Keratinocyte (primary cell): ENCODE data around the gene NYAP2. TPM values are rescaled to one million over a fixed set of nuclear protein-coding genes. Genes with fewer than 3 reads are reported as not detected.

Experiments used
- DNase-seq: peaks from one replicate; pipeline ENCODE4 v3.0.0-alpha.2; 2011; ENCODE audit warnings: low read depth, missing footprints, low spot score
- FAIRE-seq: peaks from 2 replicates; lab custom pipeline; 2011; peaks lifted over from hg19 to GRCh38; lab: Jason Lieb, UNC
- H2AFZ ChIP-seq: 2 replicates; pipeline ENCODE4 v1.6.0; 2012; ENCODE audit warnings: low read length, control low read depth, inconsistent platforms; ENCODE audit not compliant: control insufficient read depth
- H3K27ac ChIP-seq: 2 replicates; pipeline ENCODE4 v1.5.1; 2011; ENCODE audit warnings: low read length; ENCODE audit not compliant: control insufficient read depth, insufficient read depth
- H3K27me3 ChIP-seq: 3 replicates; pipeline ENCODE4 v1.6.0; 2011; ENCODE audit warnings: low read length; ENCODE audit not compliant: control insufficient read depth, insufficient read depth; ENCODE audit errors: extremely low read depth
- H3K36me3 ChIP-seq, 2 experiments: 2 replicates in 1 of 2; 3 replicates in 1 of 2; pipeline ENCODE4 v1.5.1; 2011; ENCODE audit warnings: low read length in 2 of 2, mild to moderate bottlenecking in 1 of 2; ENCODE audit not compliant: control insufficient read depth in 2 of 2, insufficient read depth in 2 of 2; ENCODE audit errors: extremely low read depth in 1 of 2
- H3K4me1 ChIP-seq: 3 replicates; pipeline ENCODE4 v1.5.1; 2011; ENCODE audit warnings: low read length; ENCODE audit not compliant: control insufficient read depth, insufficient read depth; ENCODE audit errors: extremely low read depth
- H3K4me2 ChIP-seq: 3 replicates; pipeline ENCODE4 v1.6.0; 2011; ENCODE audit warnings: low read depth, low read length; ENCODE audit not compliant: control insufficient read depth, insufficient read depth; ENCODE audit errors: extremely low read depth
- H3K4me3 ChIP-seq, 3 experiments: fragments of 200-600 bp in 1 of 3; sonication (generic) in 1 of 3; 2 replicates in 2 of 3; 3 replicates in 1 of 3; pipeline ENCODE4 v1.5.1; 2011 to 2016; ENCODE audit warnings: low read length in 3 of 3, mild to moderate bottlenecking in 3 of 3, control low read depth in 2 of 3, inconsistent platforms in 1 of 3, low read depth in 1 of 3, mixed read lengths in 1 of 3, mixed run types in 1 of 3, moderate library complexity in 1 of 3; ENCODE audit not compliant: control insufficient read depth in 2 of 3, insufficient read depth in 2 of 3; ENCODE audit errors: extremely low read depth in 1 of 3
- H3K79me2 ChIP-seq: 2 replicates; pipeline ENCODE4 v1.6.0; 2012; ENCODE audit warnings: low read length; ENCODE audit not compliant: control insufficient read depth, insufficient read depth
- H3K9ac ChIP-seq: 3 replicates; pipeline ENCODE4 v1.6.0; 2011; ENCODE audit warnings: low read length; ENCODE audit not compliant: control insufficient read depth, insufficient read depth; ENCODE audit errors: extremely low read depth
- H3K9me1 ChIP-seq: 3 replicates; pipeline ENCODE4 v1.6.0; 2011; ENCODE audit warnings: low read length; ENCODE audit not compliant: control insufficient read depth, insufficient read depth; ENCODE audit errors: extremely low read depth
- H3K9me3 ChIP-seq: 2 replicates; pipeline ENCODE4 v1.5.1; 2012; ENCODE audit warnings: low read depth, low read length; ENCODE audit not compliant: control insufficient read depth
- H4K20me1 ChIP-seq: 3 replicates; pipeline ENCODE4 v1.6.0; 2011; ENCODE audit warnings: low read length; ENCODE audit not compliant: control insufficient read depth, insufficient read depth; ENCODE audit errors: extremely low read depth
- CTCF ChIP-seq, 3 experiments: IDR thresholded peaks in 1 of 3; conservative IDR thresholded peaks in 1 of 3; optimal IDR thresholded peaks in 1 of 3; 2 replicates in 2 of 3; 3 replicates in 1 of 3; pipeline versions ENCODE3 to v1.5.1; 2011; ENCODE audit warnings: low read length in 3 of 3, mild to moderate bottlenecking in 3 of 3, moderate library complexity in 2 of 3, control low read depth in 1 of 3, inconsistent platforms in 1 of 3; ENCODE audit not compliant: insufficient read depth in 2 of 3; ENCODE audit errors: extremely low read depth in 1 of 3
- EZH2 ChIP-seq: IDR thresholded peaks from one replicate; pipeline ENCODE4 v1.6.1; 2012; ENCODE audit warnings: inconsistent platforms, mild to moderate bottlenecking, low read length, moderate library complexity
- dilution Hi-C: fragments of 300-500 bp; cut with MboI; formaldehyde crosslinking; loops from one replicate; pipeline ENCODE4 v1.7.0; 2020; ENCODE audit warnings: low sequenced_read_pairs; ENCODE audit not compliant: extremely low pct_ligation_motif_present
- polyA plus RNA-seq, 5 experiments: library from polyadenylated mRNA; depleted of rRNA in 3 of 5; stranded (reverse) in 3 of 5; stranded (forward) in 1 of 5; unstranded in 1 of 5; fragments of >200 nt; gene quantifications; 1 replicate in 1 of 5; 2 replicates in 3 of 5; 3 replicates in 1 of 5; pipeline versions ENCODE4 v1.2.1 to v1.2.3, GENCODE V29; 2011 to 2012; ENCODE audit warnings: missing spikeins in 2 of 5, low read depth in 1 of 5, low replicate concordance in 1 of 5

Gene NYAP2
- polyA plus RNA-seq, 1 donor (not counting 4 experiments of a cell fraction or from before 2014, with no cell fraction given): not detected

- Histone ChIP-seq H3K4me1 (no peaks in the 10 kb centered on the region), H3K4me2 (no peak overlapping the region), H3K36me3 (no peaks in the 10 kb centered on the region), H3K4me3 (no peak overlapping the region), H2AFZ (no peak overlapping the region), H3K27ac (no peak overlapping the region), H3K27me3 (no peaks in the 10 kb centered on the region), H3K9me1 (no peaks in the 10 kb centered on the region), H3K79me2 (no peaks in the 10 kb centered on the region), H3K9me3 (no peaks in the 10 kb centered on the region), H4K20me1 (no peaks in the 10 kb centered on the region), H3K9ac (no peak overlapping the region)
- TF ChIP-seq EZH2 (no peak), CTCF (optimal IDR thresholded peaks at IDR 0.05 in 1 of 3, IDR thresholded peaks at IDR 0.05 in 1 of 3, conservative IDR thresholded peaks at IDR 0.05 in 1 of 3; ENCODE audit: extremely low read depth in 1 of 3, insufficient read depth in 2 of 3, low read length in 3 of 3) (no peak)
- FAIRE-seq: no peak
- dilution Hi-C loops: no loop called here
- no peak for DNase-seq
Measured at GRCh38 chr2:225531559-225531958, 132.0 kb downstream of the NYAP2 start.

GRCh38 chr2:225532096-225532495 lies 132.6 kb downstream of the NYAP2 start:
- H3K9me1 ChIP-seq: no peaks in the 10 kb centered on the region
- no peaks in the 10 kb centered on the region for H3K79me2 ChIP-seq
- H3K9ac ChIP-seq: no peak overlapping the region
- H3K9me3 ChIP-seq: no peaks in the 10 kb centered on the region
- TF ChIP-seq EZH2 (no peak), CTCF (optimal IDR thresholded peaks at IDR 0.05 in 1 of 3, IDR thresholded peaks at IDR 0.05 in 1 of 3, conservative IDR thresholded peaks at IDR 0.05 in 1 of 3; ENCODE audit: extremely low read depth in 1 of 3, insufficient read depth in 2 of 3, low read length in 3 of 3) (no peak)
- no peaks in the 10 kb centered on the region for H3K27me3 ChIP-seq
- no peaks in the 10 kb centered on the region for H3K36me3 ChIP-seq
- H3K27ac ChIP-seq: no peak overlapping the region
- no peak overlapping the region for H3K4me3 ChIP-seq
- dilution Hi-C loops: no loop called here
- no peaks in the 10 kb centered on the region for H3K4me1 ChIP-seq
- H2AFZ ChIP-seq: no peak overlapping the region
- H4K20me1 ChIP-seq: no peaks in the 10 kb centered on the region
- DNase-seq (no peak), FAIRE-seq (no peak)
- H3K4me2 ChIP-seq: no peak overlapping the region
